Measurements from ENCODE around the gene CYP2U1. TPM values are rescaled to one million over a fixed set of nuclear protein-coding genes. Genes with fewer than 3 reads are reported as not detected.

The CYP2U1 gene
- total RNA-seq, 1 experiment from 2014 or later: 1.2 TPM

- Histone ChIP-seq H3K4me1 (ENCODE audit: control insufficient read depth, insufficient read depth, low read length) (no peaks in the 10 kb centered on the region), H3K9me3 (ENCODE audit: control insufficient read depth, insufficient read depth, low read depth, low read length) (no peaks in the 10 kb centered on the region), H3K4me3 (ENCODE audit: low read depth in 2 of 2, low read length in 2 of 2) (no peak overlapping the region), H3K27me3 (ENCODE audit: control insufficient read depth, insufficient read depth, low read length) (no peaks in the 10 kb centered on the region), H3K27ac (ENCODE audit: low read length) (no peak overlapping the region), H3K36me3 (ENCODE audit: control insufficient read depth, insufficient read depth, low read length) (no peaks in the 10 kb centered on the region)
- in situ Hi-C loops (cut with HindIII; ENCODE audit: low pct_unique_long_range_greater_than_20kb, low sequenced_read_pairs) (no loop called here), intact Hi-C loops (cut with micrococcal nuclease; ENCODE audit: unreplicated experiment) (no loop called here)
- DNase-seq (ENCODE audit: low read depth, low spot score) (no peak), ATAC-seq (no peak)
- ChIA-PET POLR2A (no interaction called here), CTCF (no interaction called here)
- BruUV-seq (replicated peaks): no TSS peak
- TF ChIP-seq TCF7L2 (IDR thresholded peaks at IDR 0.05; ENCODE audit: low read depth, low read length): no peak
- no peak for TF ChIP-seq POLR2AphosphoS5 (IDR thresholded peaks at IDR 0.05; ENCODE audit: low read depth, low read length)
- TF ChIP-seq, protein P1, sequence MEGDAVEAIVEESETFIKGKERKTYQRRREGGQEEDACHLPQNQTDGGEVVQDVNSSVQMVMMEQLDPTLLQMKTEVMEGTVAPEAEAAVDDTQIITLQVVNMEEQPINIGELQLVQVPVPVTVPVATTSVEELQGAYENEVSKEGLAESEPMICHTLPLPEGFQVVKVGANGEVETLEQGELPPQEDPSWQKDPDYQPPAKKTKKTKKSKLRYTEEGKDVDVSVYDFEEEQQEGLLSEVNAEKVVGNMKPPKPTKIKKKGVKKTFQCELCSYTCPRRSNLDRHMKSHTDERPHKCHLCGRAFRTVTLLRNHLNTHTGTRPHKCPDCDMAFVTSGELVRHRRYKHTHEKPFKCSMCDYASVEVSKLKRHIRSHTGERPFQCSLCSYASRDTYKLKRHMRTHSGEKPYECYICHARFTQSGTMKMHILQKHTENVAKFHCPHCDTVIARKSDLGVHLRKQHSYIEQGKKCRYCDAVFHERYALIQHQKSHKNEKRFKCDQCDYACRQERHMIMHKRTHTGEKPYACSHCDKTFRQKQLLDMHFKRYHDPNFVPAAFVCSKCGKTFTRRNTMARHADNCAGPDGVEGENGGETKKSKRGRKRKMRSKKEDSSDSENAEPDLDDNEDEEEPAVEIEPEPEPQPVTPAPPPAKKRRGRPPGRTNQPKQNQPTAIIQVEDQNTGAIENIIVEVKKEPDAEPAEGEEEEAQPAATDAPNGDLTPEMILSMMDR (IDR thresholded peaks at IDR 0.05): no peak
- TF ChIP-seq, protein P2, sequence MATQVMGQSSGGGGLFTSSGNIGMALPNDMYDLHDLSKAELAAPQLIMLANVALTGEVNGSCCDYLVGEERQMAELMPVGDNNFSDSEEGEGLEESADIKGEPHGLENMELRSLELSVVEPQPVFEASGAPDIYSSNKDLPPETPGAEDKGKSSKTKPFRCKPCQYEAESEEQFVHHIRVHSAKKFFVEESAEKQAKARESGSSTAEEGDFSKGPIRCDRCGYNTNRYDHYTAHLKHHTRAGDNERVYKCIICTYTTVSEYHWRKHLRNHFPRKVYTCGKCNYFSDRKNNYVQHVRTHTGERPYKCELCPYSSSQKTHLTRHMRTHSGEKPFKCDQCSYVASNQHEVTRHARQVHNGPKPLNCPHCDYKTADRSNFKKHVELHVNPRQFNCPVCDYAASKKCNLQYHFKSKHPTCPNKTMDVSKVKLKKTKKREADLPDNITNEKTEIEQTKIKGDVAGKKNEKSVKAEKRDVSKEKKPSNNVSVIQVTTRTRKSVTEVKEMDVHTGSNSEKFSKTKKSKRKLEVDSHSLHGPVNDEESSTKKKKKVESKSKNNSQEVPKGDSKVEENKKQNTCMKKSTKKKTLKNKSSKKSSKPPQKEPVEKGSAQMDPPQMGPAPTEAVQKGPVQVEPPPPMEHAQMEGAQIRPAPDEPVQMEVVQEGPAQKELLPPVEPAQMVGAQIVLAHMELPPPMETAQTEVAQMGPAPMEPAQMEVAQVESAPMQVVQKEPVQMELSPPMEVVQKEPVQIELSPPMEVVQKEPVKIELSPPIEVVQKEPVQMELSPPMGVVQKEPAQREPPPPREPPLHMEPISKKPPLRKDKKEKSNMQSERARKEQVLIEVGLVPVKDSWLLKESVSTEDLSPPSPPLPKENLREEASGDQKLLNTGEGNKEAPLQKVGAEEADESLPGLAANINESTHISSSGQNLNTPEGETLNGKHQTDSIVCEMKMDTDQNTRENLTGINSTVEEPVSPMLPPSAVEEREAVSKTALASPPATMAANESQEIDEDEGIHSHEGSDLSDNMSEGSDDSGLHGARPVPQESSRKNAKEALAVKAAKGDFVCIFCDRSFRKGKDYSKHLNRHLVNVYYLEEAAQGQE (IDR thresholded peaks at IDR 0.05; ENCODE audit: insufficient read depth in 1 of 2, low read depth in 2 of 2, low read length in 1 of 2): no peak
Observed at GRCh38 chr4:108001540-108002135, 70.3 kb downstream of the CYP2U1 start.

Other genes starting within 250 kb of the CYP2U1 start
- gene PAPSS1, start 211.3 kb upstream of the CYP2U1 start, total RNA-seq (2021; ENCODE audit: unreplicated experiment): 28.1 TPM
- gene SGMS2, start 106.6 kb upstream of the CYP2U1 start, total RNA-seq (2021; ENCODE audit: unreplicated experiment): 15.6 TPM
- 20.0 TPM for gene HADH, start 58.3 kb downstream of the CYP2U1 start, total RNA-seq (2021; ENCODE audit: unreplicated experiment)
- 0.54 TPM for gene LEF1, start 237.4 kb downstream of the CYP2U1 start, total RNA-seq (2021; ENCODE audit: unreplicated experiment)

Data from Panc1 (cell line).